ENCODE measurements around the gene UBE2O.
"Not testable (repeated sequence)": the region's sequence is repeated elsewhere in the genome, so short reads cannot be mapped to it uniquely, and the experiment has no call there.

Gene UBE2O

DNA sequence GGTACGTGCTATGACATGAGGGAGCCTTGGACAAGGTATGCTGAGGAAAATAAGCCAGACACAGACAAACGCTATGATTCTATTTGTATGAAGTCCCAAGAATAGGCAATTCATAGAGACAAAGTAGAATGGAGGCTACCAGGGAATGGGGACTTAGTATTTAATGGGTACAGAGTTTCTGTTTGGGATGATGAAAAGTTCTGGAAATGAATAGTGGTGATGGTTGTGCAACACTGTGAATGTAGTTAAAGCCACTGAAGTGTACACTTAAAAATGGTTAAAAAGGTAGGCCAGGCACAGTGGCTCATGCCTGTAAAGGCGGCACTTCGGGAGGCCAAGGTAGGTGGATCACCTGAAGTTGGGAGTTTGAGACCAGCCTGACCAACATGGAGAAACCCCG lies 102.5 kb downstream of the UBE2O start:
- Histone ChIP-seq H3K9me2 (ENCODE audit: low read depth, low read length) (no peaks in the 10 kb centered on the region), H3K36me3 (ENCODE audit: insufficient read depth, low read length) (peaks cover 25% of the 10 kb centered on the region; the same call in 1 of the 2 replicates), H3K4me3 (ENCODE audit: low read depth, low read length, poor library complexity, severe bottlenecking) (no peak overlapping the region), H3K9me3 (ENCODE audit: low read length) (no peaks in the 10 kb centered on the region), H3K9ac (ENCODE audit: low read length) (no peak overlapping the region), H3K27me3 (ENCODE audit: insufficient read depth, low read length) (no peaks in the 10 kb centered on the region), H3F3A (ENCODE audit: insufficient read depth, low read length) (no peaks in the 10 kb centered on the region), H3K4me2 (ENCODE audit: low read length) (no peak overlapping the region), H3K4me1 (ENCODE audit: insufficient read depth, low read length, severe bottlenecking) (peaks cover 25% of the 10 kb centered on the region), H3K27ac (ENCODE audit: low read depth, low read length, poor library complexity, severe bottlenecking) (no peak overlapping the region), H2AFZ (ENCODE audit: low read length) (no peak overlapping the region), H3K79me2 (ENCODE audit: insufficient read depth, low read length) (peaks cover 18% of the 10 kb centered on the region), H4K20me1 (ENCODE audit: insufficient read depth, low read length) (no peaks in the 10 kb centered on the region)
- TF ChIP-seq, protein P1, sequence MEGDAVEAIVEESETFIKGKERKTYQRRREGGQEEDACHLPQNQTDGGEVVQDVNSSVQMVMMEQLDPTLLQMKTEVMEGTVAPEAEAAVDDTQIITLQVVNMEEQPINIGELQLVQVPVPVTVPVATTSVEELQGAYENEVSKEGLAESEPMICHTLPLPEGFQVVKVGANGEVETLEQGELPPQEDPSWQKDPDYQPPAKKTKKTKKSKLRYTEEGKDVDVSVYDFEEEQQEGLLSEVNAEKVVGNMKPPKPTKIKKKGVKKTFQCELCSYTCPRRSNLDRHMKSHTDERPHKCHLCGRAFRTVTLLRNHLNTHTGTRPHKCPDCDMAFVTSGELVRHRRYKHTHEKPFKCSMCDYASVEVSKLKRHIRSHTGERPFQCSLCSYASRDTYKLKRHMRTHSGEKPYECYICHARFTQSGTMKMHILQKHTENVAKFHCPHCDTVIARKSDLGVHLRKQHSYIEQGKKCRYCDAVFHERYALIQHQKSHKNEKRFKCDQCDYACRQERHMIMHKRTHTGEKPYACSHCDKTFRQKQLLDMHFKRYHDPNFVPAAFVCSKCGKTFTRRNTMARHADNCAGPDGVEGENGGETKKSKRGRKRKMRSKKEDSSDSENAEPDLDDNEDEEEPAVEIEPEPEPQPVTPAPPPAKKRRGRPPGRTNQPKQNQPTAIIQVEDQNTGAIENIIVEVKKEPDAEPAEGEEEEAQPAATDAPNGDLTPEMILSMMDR (IDR thresholded peaks at IDR 0.05; ENCODE audit: low read length): no peak

DNA sequence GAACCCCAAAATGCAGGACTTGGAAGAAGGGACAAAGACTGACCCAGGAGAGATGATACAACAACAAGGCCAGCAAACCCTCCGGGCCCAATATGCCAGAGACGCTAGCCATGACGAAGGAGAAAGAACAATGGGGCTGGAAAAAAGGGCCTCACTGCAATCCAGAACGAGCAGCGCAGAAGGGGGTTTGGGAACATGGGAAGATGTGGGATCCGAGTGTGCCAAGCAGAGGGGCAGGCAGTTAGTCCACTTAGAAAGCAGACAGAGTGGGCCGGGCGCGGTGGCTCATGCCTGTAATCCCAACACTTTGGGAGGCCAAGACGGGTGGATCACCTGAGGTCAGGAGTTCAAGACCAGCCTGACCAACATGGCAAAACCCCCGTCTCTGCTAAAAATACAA lies 106.0 kb downstream of the UBE2O start:
- H3K4me2 ChIP-seq (ENCODE audit: low read length); H3K9me2 ChIP-seq (ENCODE audit: low read depth, low read length); H3F3A ChIP-seq (ENCODE audit: insufficient read depth, low read length); H3K27ac ChIP-seq (ENCODE audit: low read depth, low read length, poor library complexity, severe bottlenecking); H3K79me2 ChIP-seq (ENCODE audit: insufficient read depth, low read length); H4K20me1 ChIP-seq (ENCODE audit: insufficient read depth, low read length); H3K9ac ChIP-seq (ENCODE audit: low read length); H3K4me3 ChIP-seq (ENCODE audit: low read depth, low read length, poor library complexity, severe bottlenecking); H3K27me3 ChIP-seq (ENCODE audit: insufficient read depth, low read length); H3K9me3 ChIP-seq (ENCODE audit: low read length); H3K4me1 ChIP-seq (ENCODE audit: insufficient read depth, low read length, severe bottlenecking); H2AFZ ChIP-seq (ENCODE audit: low read length): not testable (repeated sequence)
- H3K36me3 ChIP-seq (ENCODE audit: insufficient read depth, low read length): peaks cover 47% of the 10 kb centered on the region

DNA sequence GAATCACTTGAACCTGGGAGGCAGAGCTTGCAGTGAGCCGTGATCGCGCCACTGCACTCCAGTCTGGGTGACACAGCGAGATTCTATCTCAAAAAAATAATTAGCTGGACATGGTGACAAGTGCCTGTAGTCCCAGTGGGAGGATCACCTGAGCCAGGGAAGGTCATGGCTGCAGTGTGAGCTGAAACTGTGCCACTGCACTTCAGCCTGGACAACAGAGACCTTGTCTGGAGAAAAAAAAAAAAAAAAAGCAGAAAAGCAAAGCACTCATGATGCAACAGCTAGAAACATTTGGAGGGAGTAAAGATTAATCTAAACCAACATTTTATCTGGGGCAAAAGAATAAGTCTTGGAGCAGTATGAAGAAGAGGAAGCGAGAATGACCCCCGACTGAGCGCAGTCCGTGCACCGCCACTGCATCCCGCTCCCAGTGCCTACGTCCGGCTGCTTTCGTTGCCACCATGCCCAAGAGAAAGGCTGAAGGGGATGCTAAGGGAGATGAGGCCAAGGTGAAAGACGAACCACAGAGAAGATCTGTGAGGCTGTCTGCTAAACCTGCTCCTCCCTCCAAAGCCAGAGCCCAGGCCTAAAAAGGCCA lies 107.5 kb downstream of the UBE2O start:
- Histone ChIP-seq H3K9ac (ENCODE audit: low read length) (no peak overlapping the region), H3K36me3 (ENCODE audit: insufficient read depth, low read length) (peaks cover 56% of the 10 kb centered on the region), H2AFZ (ENCODE audit: low read length) (no peak overlapping the region)

DNA sequence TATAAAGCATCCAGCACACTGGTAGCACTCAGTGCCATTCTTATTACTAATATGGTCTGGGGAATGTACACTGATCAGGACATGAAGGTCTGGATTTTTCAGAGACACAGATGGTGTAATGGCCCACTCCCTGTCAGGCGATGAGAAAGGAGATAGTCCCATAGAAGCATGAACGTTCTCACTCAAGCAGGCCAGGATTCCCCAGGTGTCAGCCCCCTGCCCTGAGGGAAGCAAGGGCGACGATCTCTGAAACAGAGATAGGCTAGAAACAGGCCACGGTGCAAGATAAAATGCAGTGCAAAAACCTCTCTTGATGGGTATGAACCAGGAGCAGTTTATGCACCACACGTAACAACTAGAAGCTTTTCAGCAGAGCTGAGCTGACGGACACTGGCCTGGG lies 109.8 kb downstream of the UBE2O start:
- H4K20me1 ChIP-seq (ENCODE audit: insufficient read depth, low read length): no peaks in the 10 kb centered on the region
- H3K9me2 ChIP-seq (ENCODE audit: low read depth, low read length): no peaks in the 10 kb centered on the region
- TF ChIP-seq, protein P1 (IDR thresholded peaks at IDR 0.05; ENCODE audit: low read length): no peak
- TF ChIP-seq EZH2 (IDR thresholded peaks at IDR 0.05; ENCODE audit: borderline replicate concordance, low read length): no peak

More for the DNA sequence above, 107.5 kb downstream of the UBE2O start:
- no peak overlapping the region for H3K27ac ChIP-seq (ENCODE audit: low read depth, low read length, poor library complexity, severe bottlenecking)
- H3K27me3 ChIP-seq (ENCODE audit: insufficient read depth, low read length): no peaks in the 10 kb centered on the region
- H3K4me2 ChIP-seq (ENCODE audit: low read length): no peak overlapping the region
- TF ChIP-seq EZH2 (IDR thresholded peaks at IDR 0.05; ENCODE audit: borderline replicate concordance, low read length): no peak
- TF ChIP-seq, protein P1 (IDR thresholded peaks at IDR 0.05; ENCODE audit: low read length): no peak
- H3F3A ChIP-seq (ENCODE audit: insufficient read depth, low read length): no peaks in the 10 kb centered on the region
- H3K9me2 ChIP-seq (ENCODE audit: low read depth, low read length): no peaks in the 10 kb centered on the region
- H3K79me2 ChIP-seq (ENCODE audit: insufficient read depth, low read length): no peaks in the 10 kb centered on the region
- H4K20me1 ChIP-seq (ENCODE audit: insufficient read depth, low read length): no peaks in the 10 kb centered on the region
- no peak overlapping the region for H3K4me3 ChIP-seq (ENCODE audit: low read depth, low read length, poor library complexity, severe bottlenecking)
- no peaks in the 10 kb centered on the region for H3K4me1 ChIP-seq (ENCODE audit: insufficient read depth, low read length, severe bottlenecking)
- H3K9me3 ChIP-seq (ENCODE audit: low read length): no peaks in the 10 kb centered on the region

More for the DNA sequence above, 109.8 kb downstream of the UBE2O start:
- Histone ChIP-seq H3F3A (ENCODE audit: insufficient read depth, low read length) (no peaks in the 10 kb centered on the region), H3K4me2 (ENCODE audit: low read length) (no peak overlapping the region), H2AFZ (ENCODE audit: low read length) (no peak overlapping the region), H3K9me3 (ENCODE audit: low read length) (no peaks in the 10 kb centered on the region), H3K79me2 (ENCODE audit: insufficient read depth, low read length) (no peaks in the 10 kb centered on the region), H3K4me3 (ENCODE audit: low read depth, low read length, poor library complexity, severe bottlenecking) (no peak overlapping the region), H3K4me1 (ENCODE audit: insufficient read depth, low read length, severe bottlenecking) (no peaks in the 10 kb centered on the region), H3K27ac (ENCODE audit: low read depth, low read length, poor library complexity, severe bottlenecking) (no peak overlapping the region), H3K9ac (ENCODE audit: low read length) (no peak overlapping the region), H3K36me3 (ENCODE audit: insufficient read depth, low read length) (peaks cover 57% of the 10 kb centered on the region), H3K27me3 (ENCODE audit: insufficient read depth, low read length) (no peaks in the 10 kb centered on the region)

Measured in OCI-LY1 (cell line).